Endothelial cell (in vitro differentiated cells): ENCODE results near the gene RRAGC. TPM values are rescaled to one million over a fixed set of nuclear protein-coding genes. Genes with fewer than 3 reads are reported as not detected.
"Not testable (repeated sequence)": the region's sequence is repeated elsewhere in the genome, so short reads cannot be mapped to it uniquely, and the experiment has no call there.

Source experiments
- DNase-seq: peaks from one replicate; pipeline ENCODE4 v3.0.0; 2021; ENCODE audit warnings: low spot score
- H3K27ac Mint-ChIP-seq: one replicate; pipeline ENCODE4 v1.8.0; 2021; ENCODE audit warnings: mixed read lengths, inconsistent platforms; ENCODE audit not compliant: unreplicated experiment
- H3K27me3 Mint-ChIP-seq: one replicate; pipeline ENCODE4 v1.8.0; 2021; ENCODE audit warnings: mild to moderate bottlenecking, moderate library complexity, mixed read lengths, inconsistent platforms; ENCODE audit not compliant: unreplicated experiment
- H3K36me3 Mint-ChIP-seq: one replicate; pipeline ENCODE4 v1.8.0; 2021; ENCODE audit warnings: mild to moderate bottlenecking, low read depth, mixed read lengths, inconsistent platforms; ENCODE audit not compliant: unreplicated experiment
- H3K4me1 Mint-ChIP-seq: one replicate; pipeline ENCODE4 v1.8.0; 2021; ENCODE audit warnings: mild to moderate bottlenecking, mixed read lengths, inconsistent platforms; ENCODE audit not compliant: unreplicated experiment
- H3K4me3 Mint-ChIP-seq: one replicate; pipeline ENCODE4 v1.8.0; 2021; ENCODE audit warnings: mild to moderate bottlenecking, mixed read lengths, inconsistent platforms; ENCODE audit not compliant: unreplicated experiment
- H3K9me3 Mint-ChIP-seq: one replicate; pipeline ENCODE4 v1.8.0; 2021; ENCODE audit warnings: mixed read lengths, inconsistent platforms; ENCODE audit not compliant: unreplicated experiment
- total RNA-seq: library from RNA; stranded (reverse); fragmentation: NEBNext Ultra II Directional; extraction: Animal tissue kit (Norgen Biotek cat#: 25700); gene quantifications from one replicate; pipeline ENCODE4 v1.2.1, GENCODE V29; 2021; ENCODE audit not compliant: unreplicated experiment
- TF ChIP-seq, protein P1 (sequence below): fragments of 200-600 bp; sonication (generic); IDR thresholded peaks from one replicate; pipeline ENCODE4 v1.5.0; 2021; ENCODE audit warnings: antibody characterized with exemption; ENCODE audit not compliant: unreplicated experiment

RRAGC gene
- total RNA-seq, 1 donor from 2014 or later, result 27.3 TPM

DNA sequence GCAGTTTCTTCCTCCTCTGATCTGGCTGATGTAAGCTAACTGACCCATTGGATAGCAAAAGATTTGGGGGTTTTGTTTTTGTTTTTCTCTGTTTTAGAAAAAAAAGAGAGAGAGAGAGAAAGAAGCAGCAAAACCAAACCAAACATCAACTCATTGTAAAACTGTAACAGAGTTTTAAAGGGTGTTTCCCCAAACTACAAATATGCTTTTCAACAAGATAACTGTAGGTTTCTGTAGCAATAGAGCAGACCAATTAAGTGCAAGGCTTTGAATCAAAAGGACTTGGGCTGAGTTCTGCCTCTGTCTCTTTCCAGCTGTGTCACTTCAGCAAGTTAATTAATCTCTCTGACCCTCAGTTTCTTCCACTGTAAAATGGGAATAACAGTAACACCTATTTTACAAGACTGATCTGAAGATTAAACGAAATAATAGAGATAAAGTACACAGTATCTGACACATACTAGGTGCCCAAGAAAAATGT is 44.5 kb downstream of the RRAGC start:
- H3K36me3 Mint-ChIP-seq, result no peaks in the 10 kb centered on the region
- H3K27me3 Mint-ChIP-seq, result peaks cover 9% of the 10 kb centered on the region

GRCh38 chr1:38814444-38814983 is 45.1 kb downstream of the RRAGC start:
- no peaks in the 10 kb centered on the region for H3K9me3 Mint-ChIP-seq
- DNase-seq, result no peak
- peaks cover 9% of the 10 kb centered on the region for H3K27me3 Mint-ChIP-seq
- no peak overlapping the region for H3K4me3 Mint-ChIP-seq
- H3K4me1 Mint-ChIP-seq, result no peaks in the 10 kb centered on the region
- TF ChIP-seq, protein P1, sequence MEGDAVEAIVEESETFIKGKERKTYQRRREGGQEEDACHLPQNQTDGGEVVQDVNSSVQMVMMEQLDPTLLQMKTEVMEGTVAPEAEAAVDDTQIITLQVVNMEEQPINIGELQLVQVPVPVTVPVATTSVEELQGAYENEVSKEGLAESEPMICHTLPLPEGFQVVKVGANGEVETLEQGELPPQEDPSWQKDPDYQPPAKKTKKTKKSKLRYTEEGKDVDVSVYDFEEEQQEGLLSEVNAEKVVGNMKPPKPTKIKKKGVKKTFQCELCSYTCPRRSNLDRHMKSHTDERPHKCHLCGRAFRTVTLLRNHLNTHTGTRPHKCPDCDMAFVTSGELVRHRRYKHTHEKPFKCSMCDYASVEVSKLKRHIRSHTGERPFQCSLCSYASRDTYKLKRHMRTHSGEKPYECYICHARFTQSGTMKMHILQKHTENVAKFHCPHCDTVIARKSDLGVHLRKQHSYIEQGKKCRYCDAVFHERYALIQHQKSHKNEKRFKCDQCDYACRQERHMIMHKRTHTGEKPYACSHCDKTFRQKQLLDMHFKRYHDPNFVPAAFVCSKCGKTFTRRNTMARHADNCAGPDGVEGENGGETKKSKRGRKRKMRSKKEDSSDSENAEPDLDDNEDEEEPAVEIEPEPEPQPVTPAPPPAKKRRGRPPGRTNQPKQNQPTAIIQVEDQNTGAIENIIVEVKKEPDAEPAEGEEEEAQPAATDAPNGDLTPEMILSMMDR, result no peak
- H3K36me3 Mint-ChIP-seq, result no peaks in the 10 kb centered on the region
- no peak overlapping the region for H3K27ac Mint-ChIP-seq

More for the DNA sequence above, 44.5 kb downstream of the RRAGC start:
- no peak for DNase-seq
- Mint-ChIP-seq H3K4me3 (no peak overlapping the region), H3K27ac (no peak overlapping the region), H3K9me3 (no peaks in the 10 kb centered on the region), H3K4me1 (no peaks in the 10 kb centered on the region)
- TF ChIP-seq, protein P1, result no peak

- H3K27me3 Mint-ChIP-seq, result peaks cover 8% of the 10 kb centered on the region
- H3K4me1 Mint-ChIP-seq, result no peaks in the 10 kb centered on the region
- no peak for DNase-seq
- H3K9me3 Mint-ChIP-seq, result no peaks in the 10 kb centered on the region
- no peak overlapping the region for H3K4me3 Mint-ChIP-seq
- H3K27ac Mint-ChIP-seq, result no peak overlapping the region
- TF ChIP-seq, protein P1, result no peak
- no peaks in the 10 kb centered on the region for H3K36me3 Mint-ChIP-seq
Measured at GRCh38 chr1:38812981-38813380, 46.6 kb downstream of the RRAGC start.

DNA sequence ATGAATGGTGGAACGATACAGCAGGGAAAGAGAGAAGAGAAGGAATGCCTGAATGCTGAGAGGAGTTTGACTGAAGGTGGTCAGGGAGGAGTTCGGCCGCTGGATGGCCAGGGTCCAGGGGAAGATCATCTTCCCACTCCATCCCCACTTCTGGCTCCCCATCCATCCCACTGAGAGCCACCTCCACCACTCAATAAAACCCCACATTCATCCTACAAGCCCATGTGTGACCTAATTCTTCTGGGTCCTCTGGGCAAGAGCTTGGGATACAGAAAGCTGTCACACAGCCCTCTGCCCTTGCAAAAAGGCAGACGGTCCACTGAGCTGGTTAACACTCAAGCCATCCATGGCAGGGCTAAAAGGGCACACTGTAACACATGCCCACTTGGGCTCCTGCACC is 48.1 kb downstream of the RRAGC start:
- not testable (repeated sequence) for H3K9me3 Mint-ChIP-seq, H3K27me3 Mint-ChIP-seq, H3K36me3 Mint-ChIP-seq

DNA sequence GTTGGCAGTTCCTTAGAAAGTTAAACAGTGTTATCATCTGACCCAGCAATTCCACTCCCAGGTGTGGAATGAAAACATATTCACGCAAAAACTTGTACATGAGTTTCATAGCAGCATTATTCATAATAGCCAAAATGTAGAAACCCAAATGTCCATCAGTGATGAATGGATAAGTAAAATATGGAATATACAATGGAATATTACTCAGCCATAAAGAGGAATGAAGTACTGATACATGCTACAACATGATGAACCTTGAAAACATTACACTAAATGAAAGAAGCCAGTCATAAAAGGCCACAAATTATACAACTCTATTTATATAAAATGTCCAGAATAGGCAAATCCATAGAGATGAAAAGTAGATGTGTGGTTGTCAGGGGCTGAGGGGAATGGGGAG is 53.5 kb downstream of the RRAGC start:
- H3K4me1 Mint-ChIP-seq, result peaks cover 5% of the 10 kb centered on the region
- no peak for DNase-seq
- peaks cover 3% of the 10 kb centered on the region for H3K27me3 Mint-ChIP-seq
- no peak overlapping the region for H3K27ac Mint-ChIP-seq
- TF ChIP-seq, protein P1, result no peak
- no peak overlapping the region for H3K4me3 Mint-ChIP-seq
- no peaks in the 10 kb centered on the region for H3K9me3 Mint-ChIP-seq
- H3K36me3 Mint-ChIP-seq, result no peaks in the 10 kb centered on the region

More for the DNA sequence above, 48.1 kb downstream of the RRAGC start:
- not testable (repeated sequence) for H3K4me3 Mint-ChIP-seq, H3K4me1 Mint-ChIP-seq, H3K27ac Mint-ChIP-seq, DNase-seq
